Measurements from ENCODE around the gene HOXB7. TPM values are rescaled to one million over a fixed set of nuclear protein-coding genes. Genes with fewer than 3 reads are reported as not detected.

The HOXB7 gene
- total and polyA plus RNA-seq, 10 of the 15 experiments (the other 5 are each of a cell fraction or from before 2014, with no cell fraction given), result 2.8 to 7.4 (median 4.2) TPM

DNA sequence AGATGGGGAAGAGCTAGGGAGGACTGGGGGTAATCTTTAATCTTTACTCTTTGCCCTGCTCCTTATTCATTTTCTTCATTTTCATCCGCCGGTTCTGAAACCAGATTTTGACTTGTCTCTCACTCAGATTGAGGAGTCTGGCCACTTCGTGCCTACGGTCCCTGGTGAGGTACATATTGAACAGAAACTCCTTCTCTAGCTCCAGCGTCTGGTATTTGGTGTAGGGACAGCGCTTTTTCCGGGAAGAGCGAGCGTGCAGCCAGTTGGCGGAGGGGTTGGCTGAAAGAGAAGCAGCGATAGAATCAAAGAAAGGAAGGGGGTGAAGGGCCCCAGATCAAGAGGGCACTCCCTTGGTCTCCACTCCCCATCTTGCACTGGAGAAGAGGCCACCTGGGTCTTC lies 12.0 kb upstream of the HOXB7 start:
- ChIA-PET RAD21 (ENCODE audit: unreplicated experiment) (interaction anchor here (1.0 to 1.6 kb wide), 3 partner anchors 10 to 511 kb away, joined by 3 to 8 read pairs (median 4); no protein-coding TSS in a partner anchor), SMC1A (ENCODE audit: uncharacterized antibody, unreplicated experiment) (interaction anchor here (1.8 kb wide), 1 partner anchor 22 kb away, joined by 7 read pairs; no protein-coding TSS in a partner anchor), CTCF (interaction anchor here (1.3 to 3.7 kb wide), 4 partner anchors 13 to 543 kb away, joined by 3 to 15 read pairs (median 6); no protein-coding TSS in a partner anchor), POLR2A (interaction anchor here (1.8 kb wide), 1 partner anchor 13 kb away, joined by 5 read pairs; no protein-coding TSS in a partner anchor)
- DNase-seq (ENCODE audit: low read depth, low spot score) (no peak), FAIRE-seq (no peak), ATAC-seq (no peak)
- H3K4me3 ChIP-seq, result no peak overlapping the region
- TF ChIP-seq NFIC (IDR thresholded peaks at IDR 0.05; ENCODE audit: low read depth, low read length) (no peak), SUPT20H (IDR thresholded peaks at IDR 0.05; ENCODE audit: borderline replicate concordance, control insufficient read depth, low read depth, low read length) (no peak), EP300 (IDR thresholded peaks at IDR 0.05; ENCODE audit: borderline replicate concordance in 1 of 2, control insufficient read depth in 1 of 2, low read depth in 2 of 2, low read length in 2 of 2) (no peak), CHD2 (IDR thresholded peaks at IDR 0.05; ENCODE audit: borderline replicate concordance, low read depth, low read length) (no peak), TAF1 (IDR thresholded peaks at IDR 0.05; ENCODE audit: borderline replicate concordance, low read depth, low read length) (no peak), HCFC1 (IDR thresholded peaks at IDR 0.05; ENCODE audit: low read length) (no peak)
- TF ChIP-seq, protein P1, sequence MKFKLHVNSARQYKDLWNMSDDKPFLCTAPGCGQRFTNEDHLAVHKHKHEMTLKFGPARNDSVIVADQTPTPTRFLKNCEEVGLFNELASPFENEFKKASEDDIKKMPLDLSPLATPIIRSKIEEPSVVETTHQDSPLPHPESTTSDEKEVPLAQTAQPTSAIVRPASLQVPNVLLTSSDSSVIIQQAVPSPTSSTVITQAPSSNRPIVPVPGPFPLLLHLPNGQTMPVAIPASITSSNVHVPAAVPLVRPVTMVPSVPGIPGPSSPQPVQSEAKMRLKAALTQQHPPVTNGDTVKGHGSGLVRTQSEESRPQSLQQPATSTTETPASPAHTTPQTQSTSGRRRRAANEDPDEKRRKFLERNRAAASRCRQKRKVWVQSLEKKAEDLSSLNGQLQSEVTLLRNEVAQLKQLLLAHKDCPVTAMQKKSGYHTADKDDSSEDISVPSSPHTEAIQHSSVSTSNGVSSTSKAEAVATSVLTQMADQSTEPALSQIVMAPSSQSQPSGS (IDR thresholded peaks at IDR 0.05; ENCODE audit: low read length), result no peak
- no peaks in the 10 kb centered on the region for H3K79me2 ChIP-seq (ENCODE audit: control insufficient read depth, insufficient read depth, low read length)
- H2AFZ ChIP-seq (ENCODE audit: control insufficient read depth, low read depth, low read length), result no peak overlapping the region
- peaks cover 38 to 56% of the 10 kb centered on the region in 2 experiments for H3K27me3 ChIP-seq (replicated peaks in 1 of 2; ENCODE audit: control insufficient read depth in 2 of 2, insufficient read depth in 2 of 2, low read length in 1 of 2)
- H3K9me3 ChIP-seq (replicated peaks; ENCODE audit: control insufficient read depth, insufficient read depth, low read length), result no peaks in the 10 kb centered on the region
- no peak overlapping the region for H3K4me2 ChIP-seq (ENCODE audit: control insufficient read depth, insufficient read depth)
- no peaks in the 10 kb centered on the region for H3K36me3 ChIP-seq (ENCODE audit: control insufficient read depth in 2 of 2, insufficient read depth in 2 of 2, low read length in 1 of 2)
- in situ Hi-C loops (cut with MboI), result loop anchor here (10.0 kb wide), 1 partner anchor 778 kb away; the partner anchor contains the start of gene SCRN2
- BruUV-seq (replicated peaks), result no TSS peak
- 78% methylated on average over 11 of the region's 11 CpGs for WGBS (ENCODE audit: insufficient coverage, insufficient replicate concordance, low lambda C conversion rate, missing lambda C conversion rate)
- intact Hi-C loops (cut with micrococcal nuclease; ENCODE audit: unreplicated experiment), result no loop called here
- no peak overlapping the region for H3K9ac ChIP-seq (ENCODE audit: control insufficient read depth, insufficient read depth, low read length)
- H3K27ac ChIP-seq (ENCODE audit: control insufficient read depth, insufficient read depth), result no peak overlapping the region
- H4K20me1 ChIP-seq (ENCODE audit: control insufficient read depth, insufficient read depth), result no peaks in the 10 kb centered on the region
- no peaks in the 10 kb centered on the region for H3K4me1 ChIP-seq (ENCODE audit: control insufficient read depth, insufficient read depth, low read length)

All from GM12878 (cell line).